ENCODE results near the gene DALRD3.

GRCh38 chr3:48984663-48985062 is 33.7 kb downstream of the DALRD3 start:
- TF ChIP-seq CHD1 (IDR thresholded peaks at IDR 0.05; ENCODE audit: low read depth, low read length) (no peak), CHD2 (IDR thresholded peaks at IDR 0.05; ENCODE audit: low read length) (no peak), POLR2AphosphoS5 (IDR thresholded peaks at IDR 0.05; ENCODE audit: low read depth, low read length) (no peak), CTCF (IDR thresholded peaks at IDR 0.05; ENCODE audit: control extremely low read depth in 1 of 3, insufficient read depth in 1 of 3, low read depth in 1 of 3, low read length in 3 of 3) (no peak), MAX (IDR thresholded peaks at IDR 0.05) (no peak), USF2 (IDR thresholded peaks at IDR 0.05; ENCODE audit: low read length) (no peak)
